SK-N-SH treated with all-trans-retinoic acid at 6 μM for 48 hours (cell line): ENCODE measurements around the gene ZNF692.

Source experiments
- CSDC2 ChIP-seq: fragments of 250-450 bp; sonication (Bioruptor Pico); IDR thresholded peaks from 2 replicates; pipeline ENCODE4 v1.5.0; 2020; ENCODE audit warnings: mild to moderate bottlenecking, moderate library complexity
- ESRRG ChIP-seq: fragments of 250-450 bp; sonication (Bioruptor Pico); IDR thresholded peaks from 2 replicates; pipeline ENCODE4 v1.6.1; 2021; ENCODE audit warnings: mild to moderate bottlenecking
- GLIS3 ChIP-seq: fragments of 250-450 bp; sonication (Bioruptor Pico); IDR thresholded peaks from 2 replicates; pipeline ENCODE4 v1.5.0; 2020; ENCODE audit warnings: mild to moderate bottlenecking, moderate library complexity
- TCF4 ChIP-seq: fragments of 250-450 bp; sonication (Bioruptor Pico); IDR thresholded peaks from 2 replicates; pipeline ENCODE4 v1.8.0; 2021; ENCODE audit warnings: mild to moderate bottlenecking, moderate library complexity, borderline replicate concordance
- TOX ChIP-seq: fragments of 250-450 bp; sonication (Bioruptor Pico); IDR thresholded peaks from 2 replicates; pipeline ENCODE4 v1.8.0; 2021; ENCODE audit warnings: mild to moderate bottlenecking, moderate library complexity, borderline replicate concordance
- ZC3H10 ChIP-seq: fragments of 250-450 bp; sonication (Bioruptor Pico); IDR thresholded peaks from 2 replicates; pipeline ENCODE4 v1.5.1; 2021; ENCODE audit warnings: mild to moderate bottlenecking, moderate library complexity
- ZFP30 ChIP-seq: fragments of 450-650 bp; formaldehyde crosslinking; IDR thresholded peaks from 2 replicates; pipeline ENCODE4 v1.5.0; 2022; ENCODE audit warnings: mild to moderate bottlenecking, moderate library complexity
- ZNF565 ChIP-seq: fragments of 450-650 bp; formaldehyde crosslinking; conservative IDR thresholded peaks from 2 replicates; pipeline ENCODE4 v1.5.0; 2020; ENCODE audit warnings: low read depth, mild to moderate bottlenecking, moderate library complexity
- ZNF70 ChIP-seq: fragments of 450-650 bp; formaldehyde crosslinking; IDR thresholded peaks from 2 replicates; pipeline ENCODE4 v1.5.0; 2020; ENCODE audit warnings: mild to moderate bottlenecking, moderate library complexity
- ZNF8 ChIP-seq: fragments of 450-650 bp; formaldehyde crosslinking; IDR thresholded peaks from 2 replicates; pipeline ENCODE4 v1.5.0; 2020; ENCODE audit warnings: mild to moderate bottlenecking, moderate library complexity
- TF ChIP-seq, protein P1 (sequence below): fragments of 250-450 bp; sonication (Bioruptor Pico); IDR thresholded peaks from 2 replicates; pipeline ENCODE4 v1.8.0; 2020; ENCODE audit warnings: mild to moderate bottlenecking, moderate library complexity, borderline replicate concordance
- TF ChIP-seq, protein P2 (sequence below): fragments of 250-450 bp; sonication (Bioruptor Pico); IDR thresholded peaks from 2 replicates; pipeline ENCODE4 v1.8.0; 2021; ENCODE audit warnings: low read depth, mild to moderate bottlenecking, moderate library complexity, borderline replicate concordance
- TF ChIP-seq, protein P3 (sequence below): fragments of 250-450 bp; sonication (Bioruptor Pico); IDR thresholded peaks from 2 replicates; pipeline ENCODE4 v1.5.0; 2020; ENCODE audit warnings: mild to moderate bottlenecking, moderate library complexity

DNA sequence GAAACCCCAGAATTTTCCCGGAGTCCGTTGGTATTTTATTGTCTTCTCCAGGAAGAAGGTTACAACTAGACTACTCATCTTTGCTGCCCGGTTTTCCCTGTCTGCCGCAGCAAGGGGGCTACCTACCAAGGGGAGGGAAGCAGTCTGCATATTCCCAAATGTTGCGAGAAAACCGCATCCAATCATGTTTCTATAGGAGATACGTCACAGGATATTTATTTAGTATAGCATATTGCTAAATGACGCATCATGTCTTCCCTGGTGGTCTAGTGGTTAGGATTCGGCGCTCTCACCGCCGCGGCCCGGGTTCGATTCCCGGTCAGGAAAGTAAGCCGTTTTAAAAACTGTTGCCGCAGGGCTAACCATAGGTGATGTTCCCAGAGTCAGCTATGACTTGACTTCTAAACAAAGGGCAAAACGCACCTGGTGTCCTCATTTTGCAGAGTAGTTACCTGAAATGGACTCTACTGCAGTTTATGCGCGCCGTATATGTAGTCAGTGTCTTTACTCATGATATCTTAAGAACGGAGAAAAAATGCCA is 15.2 kb upstream of the ZNF692 start:
- TF ChIP-seq TOX (CRISPR knock-in tag) (no peak), ZNF565 (CRISPR knock-in tag) (no peak), GLIS3 (CRISPR knock-in tag) (no peak), ESRRG (CRISPR knock-in tag) (no peak), ZC3H10 (CRISPR knock-in tag) (no peak), ZNF8 (CRISPR knock-in tag) (no peak), TCF4 (CRISPR knock-in tag) (no peak), CSDC2 (CRISPR knock-in tag) (no peak), ZFP30 (CRISPR knock-in tag) (no peak), ZNF70 (no peak)
- TF ChIP-seq, protein P1, sequence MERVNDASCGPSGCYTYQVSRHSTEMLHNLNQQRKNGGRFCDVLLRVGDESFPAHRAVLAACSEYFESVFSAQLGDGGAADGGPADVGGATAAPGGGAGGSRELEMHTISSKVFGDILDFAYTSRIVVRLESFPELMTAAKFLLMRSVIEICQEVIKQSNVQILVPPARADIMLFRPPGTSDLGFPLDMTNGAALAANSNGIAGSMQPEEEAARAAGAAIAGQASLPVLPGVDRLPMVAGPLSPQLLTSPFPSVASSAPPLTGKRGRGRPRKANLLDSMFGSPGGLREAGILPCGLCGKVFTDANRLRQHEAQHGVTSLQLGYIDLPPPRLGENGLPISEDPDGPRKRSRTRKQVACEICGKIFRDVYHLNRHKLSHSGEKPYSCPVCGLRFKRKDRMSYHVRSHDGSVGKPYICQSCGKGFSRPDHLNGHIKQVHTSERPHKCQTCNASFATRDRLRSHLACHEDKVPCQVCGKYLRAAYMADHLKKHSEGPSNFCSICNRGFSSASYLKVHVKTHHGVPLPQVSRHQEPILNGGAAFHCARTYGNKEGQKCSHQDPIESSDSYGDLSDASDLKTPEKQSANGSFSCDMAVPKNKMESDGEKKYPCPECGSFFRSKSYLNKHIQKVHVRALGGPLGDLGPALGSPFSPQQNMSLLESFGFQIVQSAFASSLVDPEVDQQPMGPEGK (CRISPR knock-in tag), result no peak
- TF ChIP-seq, protein P2, sequence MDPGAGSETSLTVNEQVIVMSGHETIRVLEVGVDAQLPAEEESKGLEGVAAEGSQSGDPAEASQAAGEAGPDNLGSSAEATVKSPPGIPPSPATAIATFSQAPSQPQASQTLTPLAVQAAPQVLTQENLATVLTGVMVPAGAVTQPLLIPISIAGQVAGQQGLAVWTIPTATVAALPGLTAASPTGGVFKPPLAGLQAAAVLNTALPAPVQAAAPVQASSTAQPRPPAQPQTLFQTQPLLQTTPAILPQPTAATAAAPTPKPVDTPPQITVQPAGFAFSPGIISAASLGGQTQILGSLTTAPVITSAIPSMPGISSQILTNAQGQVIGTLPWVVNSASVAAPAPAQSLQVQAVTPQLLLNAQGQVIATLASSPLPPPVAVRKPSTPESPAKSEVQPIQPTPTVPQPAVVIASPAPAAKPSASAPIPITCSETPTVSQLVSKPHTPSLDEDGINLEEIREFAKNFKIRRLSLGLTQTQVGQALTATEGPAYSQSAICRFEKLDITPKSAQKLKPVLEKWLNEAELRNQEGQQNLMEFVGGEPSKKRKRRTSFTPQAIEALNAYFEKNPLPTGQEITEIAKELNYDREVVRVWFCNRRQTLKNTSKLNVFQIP (CRISPR knock-in tag), result no peak; the same call in 1 of the 2 replicates
- TF ChIP-seq, protein P3, sequence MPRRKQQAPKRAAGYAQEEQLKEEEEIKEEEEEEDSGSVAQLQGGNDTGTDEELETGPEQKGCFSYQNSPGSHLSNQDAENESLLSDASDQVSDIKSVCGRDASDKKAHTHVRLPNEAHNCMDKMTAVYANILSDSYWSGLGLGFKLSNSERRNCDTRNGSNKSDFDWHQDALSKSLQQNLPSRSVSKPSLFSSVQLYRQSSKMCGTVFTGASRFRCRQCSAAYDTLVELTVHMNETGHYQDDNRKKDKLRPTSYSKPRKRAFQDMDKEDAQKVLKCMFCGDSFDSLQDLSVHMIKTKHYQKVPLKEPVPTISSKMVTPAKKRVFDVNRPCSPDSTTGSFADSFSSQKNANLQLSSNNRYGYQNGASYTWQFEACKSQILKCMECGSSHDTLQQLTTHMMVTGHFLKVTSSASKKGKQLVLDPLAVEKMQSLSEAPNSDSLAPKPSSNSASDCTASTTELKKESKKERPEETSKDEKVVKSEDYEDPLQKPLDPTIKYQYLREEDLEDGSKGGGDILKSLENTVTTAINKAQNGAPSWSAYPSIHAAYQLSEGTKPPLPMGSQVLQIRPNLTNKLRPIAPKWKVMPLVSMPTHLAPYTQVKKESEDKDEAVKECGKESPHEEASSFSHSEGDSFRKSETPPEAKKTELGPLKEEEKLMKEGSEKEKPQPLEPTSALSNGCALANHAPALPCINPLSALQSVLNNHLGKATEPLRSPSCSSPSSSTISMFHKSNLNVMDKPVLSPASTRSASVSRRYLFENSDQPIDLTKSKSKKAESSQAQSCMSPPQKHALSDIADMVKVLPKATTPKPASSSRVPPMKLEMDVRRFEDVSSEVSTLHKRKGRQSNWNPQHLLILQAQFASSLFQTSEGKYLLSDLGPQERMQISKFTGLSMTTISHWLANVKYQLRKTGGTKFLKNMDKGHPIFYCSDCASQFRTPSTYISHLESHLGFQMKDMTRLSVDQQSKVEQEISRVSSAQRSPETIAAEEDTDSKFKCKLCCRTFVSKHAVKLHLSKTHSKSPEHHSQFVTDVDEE, result 0 out of 2 replicates have a peak, but pooled peaks have one; percentile 19
